ENCODE measurements around the gene HOPX. TPM values are rescaled to one million over a fixed set of nuclear protein-coding genes. Genes with fewer than 3 reads are reported as not detected.

The HOPX gene
- total RNA-seq, 1 experiment from 2014 or later = 0.26 TPM

DNA sequence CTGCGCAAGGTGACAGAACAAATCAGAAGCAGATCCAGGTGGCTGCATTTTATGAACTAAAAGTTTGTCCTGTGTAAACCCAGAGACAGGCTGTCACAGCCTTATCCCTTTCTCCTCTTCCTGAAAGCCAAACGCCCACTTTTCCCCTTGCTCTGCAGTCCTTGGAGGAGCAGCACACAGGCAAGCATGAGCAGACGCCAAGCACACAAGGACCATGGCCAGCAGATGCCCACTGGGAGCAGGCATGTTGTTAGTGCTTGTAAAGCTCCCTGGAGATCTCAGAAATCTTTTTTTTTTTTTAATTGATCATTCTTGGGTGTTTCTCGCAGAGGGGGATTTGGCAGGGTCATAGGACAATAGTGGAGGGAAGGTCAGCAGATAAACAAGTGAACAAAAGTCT lies 11.5 kb upstream of the HOPX start (continued):
- TF ChIP-seq, protein P1, sequence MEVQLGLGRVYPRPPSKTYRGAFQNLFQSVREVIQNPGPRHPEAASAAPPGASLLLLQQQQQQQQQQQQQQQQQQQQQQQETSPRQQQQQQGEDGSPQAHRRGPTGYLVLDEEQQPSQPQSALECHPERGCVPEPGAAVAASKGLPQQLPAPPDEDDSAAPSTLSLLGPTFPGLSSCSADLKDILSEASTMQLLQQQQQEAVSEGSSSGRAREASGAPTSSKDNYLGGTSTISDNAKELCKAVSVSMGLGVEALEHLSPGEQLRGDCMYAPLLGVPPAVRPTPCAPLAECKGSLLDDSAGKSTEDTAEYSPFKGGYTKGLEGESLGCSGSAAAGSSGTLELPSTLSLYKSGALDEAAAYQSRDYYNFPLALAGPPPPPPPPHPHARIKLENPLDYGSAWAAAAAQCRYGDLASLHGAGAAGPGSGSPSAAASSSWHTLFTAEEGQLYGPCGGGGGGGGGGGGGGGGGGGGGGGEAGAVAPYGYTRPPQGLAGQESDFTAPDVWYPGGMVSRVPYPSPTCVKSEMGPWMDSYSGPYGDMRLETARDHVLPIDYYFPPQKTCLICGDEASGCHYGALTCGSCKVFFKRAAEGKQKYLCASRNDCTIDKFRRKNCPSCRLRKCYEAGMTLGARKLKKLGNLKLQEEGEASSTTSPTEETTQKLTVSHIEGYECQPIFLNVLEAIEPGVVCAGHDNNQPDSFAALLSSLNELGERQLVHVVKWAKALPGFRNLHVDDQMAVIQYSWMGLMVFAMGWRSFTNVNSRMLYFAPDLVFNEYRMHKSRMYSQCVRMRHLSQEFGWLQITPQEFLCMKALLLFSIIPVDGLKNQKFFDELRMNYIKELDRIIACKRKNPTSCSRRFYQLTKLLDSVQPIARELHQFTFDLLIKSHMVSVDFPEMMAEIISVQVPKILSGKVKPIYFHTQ (CRISPR knock-in tag; IDR thresholded peaks at IDR 0.05) = no peak
- no peak for TF ChIP-seq JAZF1 (CRISPR knock-in tag; IDR thresholded peaks at IDR 0.05)
- TF ChIP-seq ATF1 (CRISPR knock-in tag; IDR thresholded peaks at IDR 0.05) = no peak
- no peak for TF ChIP-seq FOXJ3 (CRISPR knock-in tag; IDR thresholded peaks at IDR 0.05; ENCODE audit: borderline replicate concordance)
- TF ChIP-seq, protein P2, sequence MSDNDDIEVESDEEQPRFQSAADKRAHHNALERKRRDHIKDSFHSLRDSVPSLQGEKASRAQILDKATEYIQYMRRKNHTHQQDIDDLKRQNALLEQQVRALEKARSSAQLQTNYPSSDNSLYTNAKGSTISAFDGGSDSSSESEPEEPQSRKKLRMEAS (CRISPR knock-in tag; IDR thresholded peaks at IDR 0.05) = no peak
- TF ChIP-seq, protein P3, sequence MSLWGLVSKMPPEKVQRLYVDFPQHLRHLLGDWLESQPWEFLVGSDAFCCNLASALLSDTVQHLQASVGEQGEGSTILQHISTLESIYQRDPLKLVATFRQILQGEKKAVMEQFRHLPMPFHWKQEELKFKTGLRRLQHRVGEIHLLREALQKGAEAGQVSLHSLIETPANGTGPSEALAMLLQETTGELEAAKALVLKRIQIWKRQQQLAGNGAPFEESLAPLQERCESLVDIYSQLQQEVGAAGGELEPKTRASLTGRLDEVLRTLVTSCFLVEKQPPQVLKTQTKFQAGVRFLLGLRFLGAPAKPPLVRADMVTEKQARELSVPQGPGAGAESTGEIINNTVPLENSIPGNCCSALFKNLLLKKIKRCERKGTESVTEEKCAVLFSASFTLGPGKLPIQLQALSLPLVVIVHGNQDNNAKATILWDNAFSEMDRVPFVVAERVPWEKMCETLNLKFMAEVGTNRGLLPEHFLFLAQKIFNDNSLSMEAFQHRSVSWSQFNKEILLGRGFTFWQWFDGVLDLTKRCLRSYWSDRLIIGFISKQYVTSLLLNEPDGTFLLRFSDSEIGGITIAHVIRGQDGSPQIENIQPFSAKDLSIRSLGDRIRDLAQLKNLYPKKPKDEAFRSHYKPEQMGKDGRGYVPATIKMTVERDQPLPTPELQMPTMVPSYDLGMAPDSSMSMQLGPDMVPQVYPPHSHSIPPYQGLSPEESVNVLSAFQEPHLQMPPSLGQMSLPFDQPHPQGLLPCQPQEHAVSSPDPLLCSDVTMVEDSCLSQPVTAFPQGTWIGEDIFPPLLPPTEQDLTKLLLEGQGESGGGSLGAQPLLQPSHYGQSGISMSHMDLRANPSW (CRISPR knock-in tag; conservative IDR thresholded peaks at IDR 0.05; ENCODE audit: low read depth) = no peak
- TF ChIP-seq ETV6 (CRISPR knock-in tag; IDR thresholded peaks at IDR 0.05) = no peak

DNA sequence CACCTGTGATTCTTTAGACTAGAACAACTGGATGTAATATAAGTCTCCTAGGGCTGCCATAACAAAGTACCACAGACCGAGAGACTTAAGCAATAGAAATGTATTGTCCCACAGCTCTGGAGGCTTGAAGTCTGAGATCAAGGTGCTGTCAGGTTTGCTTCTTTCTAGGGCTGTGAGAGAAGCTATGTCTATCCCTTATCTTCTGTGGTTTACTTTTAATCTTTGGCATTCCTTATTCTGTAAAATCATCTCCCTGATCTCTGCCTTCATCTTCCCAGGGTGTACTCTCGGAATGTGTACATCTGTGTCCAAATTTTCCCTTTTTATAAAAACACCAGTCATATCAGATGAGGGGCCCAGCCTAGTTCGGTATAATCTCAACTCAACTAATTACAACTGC lies 10.3 kb upstream of the HOPX start:
- peaks cover 15% of the 10 kb centered on the region for H3K4me1 Mint-ChIP-seq
- ChIA-PET CTCF (no interaction called here), POLR2A (no interaction called here)
- no peak overlapping the region for H3K27ac Mint-ChIP-seq
- ATAC-seq (no peak), DNase-seq (ENCODE audit: low spot score) (no peak)
- no peak overlapping the region for H3K4me3 Mint-ChIP-seq
- H3K36me3 Mint-ChIP-seq = no peaks in the 10 kb centered on the region
- peaks cover 12% of the 10 kb centered on the region for H3K27me3 Mint-ChIP-seq (ENCODE audit: low read depth)
- peaks cover 4% of the 10 kb centered on the region; the same call in 1 of the 2 replicates for H3K9me3 Mint-ChIP-seq
- TF ChIP-seq CREB1 (CRISPR knock-in tag; IDR thresholded peaks at IDR 0.05) = no peak
- no peak for TF ChIP-seq NR1H2 (CRISPR knock-in tag; IDR thresholded peaks at IDR 0.05)
- no peak for TF ChIP-seq MYBL2 (CRISPR knock-in tag; IDR thresholded peaks at IDR 0.05)
- TF ChIP-seq, protein P4, sequence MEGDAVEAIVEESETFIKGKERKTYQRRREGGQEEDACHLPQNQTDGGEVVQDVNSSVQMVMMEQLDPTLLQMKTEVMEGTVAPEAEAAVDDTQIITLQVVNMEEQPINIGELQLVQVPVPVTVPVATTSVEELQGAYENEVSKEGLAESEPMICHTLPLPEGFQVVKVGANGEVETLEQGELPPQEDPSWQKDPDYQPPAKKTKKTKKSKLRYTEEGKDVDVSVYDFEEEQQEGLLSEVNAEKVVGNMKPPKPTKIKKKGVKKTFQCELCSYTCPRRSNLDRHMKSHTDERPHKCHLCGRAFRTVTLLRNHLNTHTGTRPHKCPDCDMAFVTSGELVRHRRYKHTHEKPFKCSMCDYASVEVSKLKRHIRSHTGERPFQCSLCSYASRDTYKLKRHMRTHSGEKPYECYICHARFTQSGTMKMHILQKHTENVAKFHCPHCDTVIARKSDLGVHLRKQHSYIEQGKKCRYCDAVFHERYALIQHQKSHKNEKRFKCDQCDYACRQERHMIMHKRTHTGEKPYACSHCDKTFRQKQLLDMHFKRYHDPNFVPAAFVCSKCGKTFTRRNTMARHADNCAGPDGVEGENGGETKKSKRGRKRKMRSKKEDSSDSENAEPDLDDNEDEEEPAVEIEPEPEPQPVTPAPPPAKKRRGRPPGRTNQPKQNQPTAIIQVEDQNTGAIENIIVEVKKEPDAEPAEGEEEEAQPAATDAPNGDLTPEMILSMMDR (IDR thresholded peaks at IDR 0.05) = no peak
- TF ChIP-seq JAZF1 (CRISPR knock-in tag; IDR thresholded peaks at IDR 0.05) = no peak
- TF ChIP-seq TP53 (CRISPR knock-in tag; IDR thresholded peaks at IDR 0.05) = no peak
- no peak for TF ChIP-seq RELA (CRISPR knock-in tag; IDR thresholded peaks at IDR 0.05; ENCODE audit: borderline replicate concordance)
- TF ChIP-seq EMX1 (CRISPR knock-in tag; IDR thresholded peaks at IDR 0.05) = no peak
- TF ChIP-seq, protein P5, sequence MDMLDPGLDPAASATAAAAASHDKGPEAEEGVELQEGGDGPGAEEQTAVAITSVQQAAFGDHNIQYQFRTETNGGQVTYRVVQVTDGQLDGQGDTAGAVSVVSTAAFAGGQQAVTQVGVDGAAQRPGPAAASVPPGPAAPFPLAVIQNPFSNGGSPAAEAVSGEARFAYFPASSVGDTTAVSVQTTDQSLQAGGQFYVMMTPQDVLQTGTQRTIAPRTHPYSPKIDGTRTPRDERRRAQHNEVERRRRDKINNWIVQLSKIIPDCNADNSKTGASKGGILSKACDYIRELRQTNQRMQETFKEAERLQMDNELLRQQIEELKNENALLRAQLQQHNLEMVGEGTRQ (CRISPR knock-in tag; IDR thresholded peaks at IDR 0.05) = no peak
- TF ChIP-seq, protein P3 (CRISPR knock-in tag; conservative IDR thresholded peaks at IDR 0.05; ENCODE audit: low read depth) = no peak
- TF ChIP-seq, protein P6, sequence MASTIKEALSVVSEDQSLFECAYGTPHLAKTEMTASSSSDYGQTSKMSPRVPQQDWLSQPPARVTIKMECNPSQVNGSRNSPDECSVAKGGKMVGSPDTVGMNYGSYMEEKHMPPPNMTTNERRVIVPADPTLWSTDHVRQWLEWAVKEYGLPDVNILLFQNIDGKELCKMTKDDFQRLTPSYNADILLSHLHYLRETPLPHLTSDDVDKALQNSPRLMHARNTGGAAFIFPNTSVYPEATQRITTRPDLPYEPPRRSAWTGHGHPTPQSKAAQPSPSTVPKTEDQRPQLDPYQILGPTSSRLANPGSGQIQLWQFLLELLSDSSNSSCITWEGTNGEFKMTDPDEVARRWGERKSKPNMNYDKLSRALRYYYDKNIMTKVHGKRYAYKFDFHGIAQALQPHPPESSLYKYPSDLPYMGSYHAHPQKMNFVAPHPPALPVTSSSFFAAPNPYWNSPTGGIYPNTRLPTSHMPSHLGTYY (CRISPR knock-in tag; IDR thresholded peaks at IDR 0.05) = no peak
- TF ChIP-seq ZNF232 (CRISPR knock-in tag; IDR thresholded peaks at IDR 0.05) = no peak

Data from WTC11 (cell line).